HCT116 (cell line): ENCODE measurements around the gene RRBP1. TPM values are rescaled to one million over a fixed set of nuclear protein-coding genes. Genes with fewer than 3 reads are reported as not detected.

ENCODE experiments used
- ATAC-seq: fragments of 200-7000 bp; cut with Tn5 transposase; 2 replicates; pipeline ENCODE4 v1.9.1; 2020; ENCODE audit warnings: mild to moderate bottlenecking, moderate library complexity
- BruUV-seq: library from RNA; stranded (reverse); fragments of 400-500 nt; replicated peaks from 2 replicates; lab custom pipeline; 2021; lab: Mats Ljungman, UMichigan
- CTCF ChIA-PET: fragments of 300-600 bp; sonication (Branson Sonifier 250); formaldehyde crosslinking; loops from one replicate; lab custom pipeline; 2021; ENCODE audit warnings: antibody characterized with exemption; lab: Charles Lee
- POLR2A ChIA-PET: fragments of 300-600, 350-600 bp; sonication (Branson Sonifier 250); formaldehyde crosslinking; loops from one replicate; lab custom pipeline; 2021; ENCODE audit warnings: antibody characterized with exemption; lab: Charles Lee
- RAD21 ChIA-PET, 2 experiments: fragments of 300-600 bp; sonication (Branson Sonifier 250); formaldehyde crosslinking; loops; one replicate each; lab custom pipeline; 2023; ENCODE audit warnings: low total read pairs in 2 of 2; ENCODE audit not compliant: uncharacterized antibody in 2 of 2, unreplicated experiment in 2 of 2, low non-redundant PET in 1 of 2; lab: Charles Lee
- DNase-seq: peaks from one replicate; pipeline ENCODE4 v3.0.0-alpha.2; 2010; ENCODE audit warnings: low read depth, low spot score
- H2AFZ ChIP-seq: fragments of 200-600 bp; shearing (Covaris generic), sonication (generic); 2 replicates; pipeline ENCODE4 v1.6.1; 2017; ENCODE audit warnings: low read depth, mixed run types, mixed read lengths, antibody characterized with exemption, low read length; ENCODE audit not compliant: poor library complexity, severe bottlenecking
- H3K27ac ChIP-seq: 2 replicates; pipeline ENCODE4 v1.5.1; 2012; ENCODE audit warnings: low read depth, low read length
- H3K27me3 ChIP-seq: fragments of 200-600 bp; sonication (generic); 2 replicates; pipeline ENCODE4 v1.6.1; 2016; ENCODE audit warnings: mixed run types, low read length, mixed read lengths; ENCODE audit not compliant: insufficient read depth
- H3K36me3 ChIP-seq, 2 experiments: fragments of 200-500 bp in 1 of 2; fragments of 200-600 bp in 1 of 2; sonication (Bioruptor generic) in 1 of 2; sonication (generic) in 1 of 2; 2 replicates each; pipeline versions ENCODE4 v1.5.1 to v1.6.1; 2014 to 2016; ENCODE audit warnings: low read length in 2 of 2, inconsistent platforms in 1 of 2, mixed read lengths in 1 of 2, mixed run types in 1 of 2; ENCODE audit not compliant: insufficient read depth in 2 of 2, control insufficient read depth in 1 of 2
- H3K4me1 ChIP-seq, 2 experiments: fragments of 200-600 bp in 1 of 2; sonication (generic) in 1 of 2; 2 replicates each; pipeline versions ENCODE4 v1.5.1 to v1.6.1; 2012 to 2017; ENCODE audit warnings: low read length in 2 of 2, inconsistent platforms in 1 of 2, mild to moderate bottlenecking in 1 of 2, mixed read lengths in 1 of 2, mixed run types in 1 of 2, moderate library complexity in 1 of 2; ENCODE audit not compliant: insufficient read depth in 2 of 2, control insufficient read depth in 1 of 2
- H3K4me2 ChIP-seq: fragments of 200-600 bp; sonication (generic); 2 replicates; pipeline ENCODE4 v1.6.1; 2017; ENCODE audit warnings: mixed run types, low read length, mixed read lengths
- H3K4me3 ChIP-seq, 2 experiments: fragments of 200-600 bp in 1 of 2; sonication (generic) in 1 of 2; replicated peaks in 1 of 2; 2 replicates each; pipeline ENCODE4 v1.5.1; 2011 to 2016; ENCODE audit warnings: low read length in 2 of 2, control low read depth in 1 of 2, low read depth in 1 of 2, mild to moderate bottlenecking in 1 of 2, mixed read lengths in 1 of 2, mixed run types in 1 of 2
- H3K79me2 ChIP-seq: fragments of 200-600 bp; sonication (generic); 2 replicates; pipeline ENCODE4 v1.6.1; 2017; ENCODE audit warnings: mild to moderate bottlenecking, mixed run types, low read length, moderate library complexity, mixed read lengths; ENCODE audit not compliant: insufficient read depth
- H3K9ac ChIP-seq: fragments of 200-600 bp; sonication (generic); 2 replicates; pipeline ENCODE4 v1.6.1; 2016; ENCODE audit warnings: low read length, mixed read lengths
- H3K9me2 ChIP-seq: fragments of 200-600 bp; sonication (generic), shearing (Covaris generic); 2 replicates; pipeline ENCODE4 v1.6.1; 2017; ENCODE audit warnings: mixed run types, mild to moderate bottlenecking, moderate library complexity; ENCODE audit not compliant: insufficient read depth
- H3K9me3 ChIP-seq, 2 experiments: fragments of 200-500 bp in 1 of 2; fragments of 200-600 bp in 1 of 2; sonication (Bioruptor generic) in 1 of 2; sonication (generic) in 1 of 2; 2 replicates each; pipeline ENCODE4 v1.6.1; 2014 to 2017; ENCODE audit warnings: low read length in 2 of 2, mixed read lengths in 2 of 2, inconsistent platforms in 1 of 2, low read depth in 1 of 2, mild to moderate bottlenecking in 1 of 2, mixed run types in 1 of 2, moderate library complexity in 1 of 2; ENCODE audit not compliant: control insufficient read depth in 1 of 2, insufficient read depth in 1 of 2
- H4K20me1 ChIP-seq: fragments of 200-600 bp; sonication (generic), shearing (Covaris generic); 2 replicates; pipeline ENCODE4 v1.6.1; 2017; ENCODE audit warnings: mixed run types, mild to moderate bottlenecking, moderate library complexity; ENCODE audit not compliant: insufficient read depth
- ATF3 ChIP-seq: IDR thresholded peaks from 2 replicates; pipeline ENCODE4 v1.6.1; 2012
- CBX3 ChIP-seq: IDR thresholded peaks from 2 replicates; pipeline ENCODE4 v1.6.1; 2012; ENCODE audit warnings: low read depth
- EGR1 ChIP-seq: IDR thresholded peaks from 2 replicates; pipeline ENCODE4 v1.6.1; 2012; ENCODE audit warnings: low read depth
- ELF1 ChIP-seq: IDR thresholded peaks from 2 replicates; pipeline ENCODE4 v1.6.1; 2012; ENCODE audit warnings: low read depth, borderline replicate concordance
- EZH2 ChIP-seq: fragments of 200-600 bp; sonication (generic); IDR thresholded peaks from 2 replicates; pipeline ENCODE4 v1.6.1; 2017; ENCODE audit warnings: antibody characterized with exemption, mixed run types
- FOSL1 ChIP-seq: IDR thresholded peaks from 2 replicates; pipeline ENCODE4 v1.6.1; 2012; ENCODE audit warnings: low read depth
- POLR2AphosphoS5 ChIP-seq: IDR thresholded peaks from 2 replicates; pipeline ENCODE4 v1.6.1; 2011; ENCODE audit warnings: mild to moderate bottlenecking, low read depth, low read length, moderate library complexity
- SIN3A ChIP-seq: IDR thresholded peaks from 2 replicates; pipeline ENCODE4 v1.6.1; 2012; ENCODE audit warnings: low read depth
- SP1 ChIP-seq: IDR thresholded peaks from 2 replicates; pipeline ENCODE4 v1.6.1; 2012; ENCODE audit warnings: low read depth
- TCF7L2 ChIP-seq: IDR thresholded peaks from 2 replicates; pipeline ENCODE4 v1.7.0; 2011; ENCODE audit warnings: borderline replicate concordance, inconsistent platforms; ENCODE audit not compliant: insufficient read depth, insufficient read length; ENCODE audit errors: extremely low read depth
- YY1 ChIP-seq: IDR thresholded peaks from 2 replicates; pipeline ENCODE4 v1.6.1; 2011; ENCODE audit warnings: low read length, low read depth, moderate library complexity, mild to moderate bottlenecking; ENCODE audit not compliant: insufficient replicate concordance; ENCODE audit errors: extremely low read depth
- ZFX ChIP-seq: fragments of 450-650 bp; IDR thresholded peaks from 2 replicates; pipeline ENCODE4 v1.6.1; 2017
- intact Hi-C: fragments of 100-400 bp; cut with micrococcal nuclease; formaldehyde crosslinking; loops from 2 replicates; pipeline ENCODE4 v1.10.0; 2022
- total RNA-seq: library from RNA; stranded (reverse); gene quantifications from one replicate; pipeline ENCODE4 v1.2.1, GENCODE V29; 2021; ENCODE audit not compliant: unreplicated experiment
- TF ChIP-seq, protein P1 (sequence below), 3 experiments: fragments of 200-600 bp in 1 of 3; sonication (generic) in 1 of 3; IDR thresholded peaks in 2 of 3; conservative IDR thresholded peaks in 1 of 3; 2 replicates each; pipeline ENCODE4 v1.5.1; 2012 to 2017; ENCODE audit warnings: low read depth in 2 of 3, low read length in 2 of 3, antibody characterized with exemption in 1 of 3, borderline replicate concordance in 1 of 3, control low read depth in 1 of 3, mild to moderate bottlenecking in 1 of 3, mixed read lengths in 1 of 3, mixed run types in 1 of 3, moderate library complexity in 1 of 3; ENCODE audit not compliant: insufficient read depth in 1 of 3
- TF ChIP-seq, protein P2 (sequence below): IDR thresholded peaks from 2 replicates; pipeline ENCODE4 v1.6.1; 2012

The RRBP1 gene
- total RNA-seq, 1 experiment from 2014 or later = 123 TPM

DNA sequence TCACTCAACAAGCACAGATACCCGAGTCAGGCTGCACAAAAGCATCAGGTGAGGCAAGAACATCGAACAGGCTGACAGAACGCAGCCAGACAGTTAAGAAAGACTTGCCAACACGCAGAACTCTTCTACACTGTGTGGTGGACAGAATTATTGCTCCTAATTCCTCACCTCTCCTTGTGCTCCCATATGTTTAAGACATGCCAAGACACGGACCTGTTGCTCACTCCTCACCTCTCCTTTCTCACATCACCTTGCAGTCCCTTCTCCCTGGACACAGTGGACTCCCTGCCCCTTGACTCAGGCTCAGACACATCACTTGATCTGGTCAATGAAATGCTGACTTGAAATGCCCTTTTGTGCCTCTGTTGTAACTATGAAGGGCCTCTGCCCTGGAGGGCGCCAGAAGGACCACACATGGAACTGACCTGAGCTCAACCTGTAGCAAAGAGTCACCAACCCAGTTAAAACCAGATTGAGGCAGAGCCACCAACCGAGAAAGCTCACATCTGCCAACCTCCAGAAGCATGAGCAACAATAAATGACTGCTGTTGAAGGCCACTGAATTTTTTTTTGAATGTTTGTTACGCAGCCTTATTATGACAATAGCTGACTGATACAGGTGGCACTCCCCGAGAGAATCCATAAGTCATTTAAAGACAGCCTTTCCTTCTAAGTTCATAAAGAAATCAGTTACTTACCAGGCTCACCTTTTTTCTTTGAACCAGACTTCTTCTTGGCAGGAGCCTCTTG is 24.0 kb downstream of the RRBP1 start (continued):
- TF ChIP-seq, protein P1, sequence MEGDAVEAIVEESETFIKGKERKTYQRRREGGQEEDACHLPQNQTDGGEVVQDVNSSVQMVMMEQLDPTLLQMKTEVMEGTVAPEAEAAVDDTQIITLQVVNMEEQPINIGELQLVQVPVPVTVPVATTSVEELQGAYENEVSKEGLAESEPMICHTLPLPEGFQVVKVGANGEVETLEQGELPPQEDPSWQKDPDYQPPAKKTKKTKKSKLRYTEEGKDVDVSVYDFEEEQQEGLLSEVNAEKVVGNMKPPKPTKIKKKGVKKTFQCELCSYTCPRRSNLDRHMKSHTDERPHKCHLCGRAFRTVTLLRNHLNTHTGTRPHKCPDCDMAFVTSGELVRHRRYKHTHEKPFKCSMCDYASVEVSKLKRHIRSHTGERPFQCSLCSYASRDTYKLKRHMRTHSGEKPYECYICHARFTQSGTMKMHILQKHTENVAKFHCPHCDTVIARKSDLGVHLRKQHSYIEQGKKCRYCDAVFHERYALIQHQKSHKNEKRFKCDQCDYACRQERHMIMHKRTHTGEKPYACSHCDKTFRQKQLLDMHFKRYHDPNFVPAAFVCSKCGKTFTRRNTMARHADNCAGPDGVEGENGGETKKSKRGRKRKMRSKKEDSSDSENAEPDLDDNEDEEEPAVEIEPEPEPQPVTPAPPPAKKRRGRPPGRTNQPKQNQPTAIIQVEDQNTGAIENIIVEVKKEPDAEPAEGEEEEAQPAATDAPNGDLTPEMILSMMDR (IDR thresholded peaks at IDR 0.05 in 2 of 3, conservative IDR thresholded peaks at IDR 0.05 in 1 of 3; ENCODE audit: borderline replicate concordance in 1 of 3, insufficient read depth in 1 of 3, low read depth in 2 of 3, low read length in 2 of 3) = no peak
- TF ChIP-seq EGR1 (no peak), ATF3 (no peak), FOSL1 (no peak), TCF7L2 (no peak), ELF1 (no peak)
- TF ChIP-seq, protein P2, sequence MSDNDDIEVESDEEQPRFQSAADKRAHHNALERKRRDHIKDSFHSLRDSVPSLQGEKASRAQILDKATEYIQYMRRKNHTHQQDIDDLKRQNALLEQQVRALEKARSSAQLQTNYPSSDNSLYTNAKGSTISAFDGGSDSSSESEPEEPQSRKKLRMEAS = no peak
- TF ChIP-seq, all 23 proteins: peak for 0

DNA sequence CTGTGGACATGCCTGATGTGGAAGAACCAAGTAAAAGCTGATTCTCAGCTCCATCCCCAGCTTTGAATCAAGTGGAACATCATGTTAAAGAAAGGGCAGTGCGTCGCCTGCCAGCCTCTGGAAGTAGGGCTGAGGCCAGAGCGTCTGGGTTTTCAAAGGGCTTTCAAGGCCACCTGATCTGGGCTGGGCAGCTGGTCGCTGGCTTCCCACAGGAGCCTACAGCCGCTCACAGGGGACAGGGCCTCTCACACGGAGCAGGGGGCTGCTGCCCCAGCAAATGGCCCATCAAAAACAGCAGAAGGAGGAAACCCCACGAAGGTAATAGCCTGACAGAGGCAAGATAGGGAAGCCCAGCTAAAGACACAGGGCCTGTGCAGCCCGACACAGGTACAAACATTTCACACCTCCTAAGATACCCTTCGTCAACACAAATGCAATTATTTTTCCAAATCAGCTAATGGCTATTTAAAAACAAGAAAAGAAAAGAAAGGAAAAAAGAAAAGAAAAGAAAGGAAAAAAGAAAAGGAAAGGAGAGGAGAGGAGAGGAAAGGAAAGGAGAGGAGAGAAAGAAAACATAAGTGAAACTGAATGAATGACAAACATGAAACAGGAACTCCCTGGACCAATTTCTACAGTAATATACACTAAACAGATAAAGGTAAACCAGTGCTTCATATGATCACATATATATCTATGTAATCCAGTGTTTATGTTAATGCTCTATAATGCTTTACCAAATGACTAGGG is 24.8 kb downstream of the RRBP1 start:
- H3K79me2 ChIP-seq = peaks cover 84% of the 10 kb centered on the region
- H3K4me1 ChIP-seq = peaks cover 0 to 18% of the 10 kb centered on the region in 2 experiments; a peak in 2 of 4 replicates
- H3K27ac ChIP-seq = no peak overlapping the region
- RAD21 ChIA-PET = no interaction called here
- BruUV-seq = no TSS peak
- no peak overlapping the region for H3K4me3 ChIP-seq
- no peak overlapping the region for H3K4me2 ChIP-seq
- DNase-seq = no peak
- H3K9me3 ChIP-seq = peaks cover 8 to 10% of the 10 kb centered on the region in 2 experiments; a peak in 1 of 4 replicates
- intact Hi-C loops = loop anchor here (5.0 kb wide), 1 partner anchor 340 kb away; no protein-coding TSS in a partner anchor
- H3K9ac ChIP-seq = no peak overlapping the region
- no peaks in the 10 kb centered on the region for H3K27me3 ChIP-seq
- CTCF ChIA-PET = no interaction called here
- TF ChIP-seq ZFX = no peak
- TF ChIP-seq CBX3 = no peak
- TF ChIP-seq POLR2AphosphoS5 = no peak
- TF ChIP-seq SIN3A = no peak
- TF ChIP-seq YY1 = no peak
- TF ChIP-seq SP1 = no peak
- TF ChIP-seq EZH2 = no peak
- TF ChIP-seq, protein P2 = no peak
- peaks cover 16 to 35% of the 10 kb centered on the region in 2 experiments for H3K36me3 ChIP-seq
- no peaks in the 10 kb centered on the region; the same call in 1 of the 2 replicates for H4K20me1 ChIP-seq
- POLR2A ChIA-PET = no interaction called here
- H2AFZ ChIP-seq = no peak overlapping the region
- ATAC-seq = no peak
- H3K9me2 ChIP-seq = no peaks in the 10 kb centered on the region
